ENCODE results near the gene HES1.

DNA sequence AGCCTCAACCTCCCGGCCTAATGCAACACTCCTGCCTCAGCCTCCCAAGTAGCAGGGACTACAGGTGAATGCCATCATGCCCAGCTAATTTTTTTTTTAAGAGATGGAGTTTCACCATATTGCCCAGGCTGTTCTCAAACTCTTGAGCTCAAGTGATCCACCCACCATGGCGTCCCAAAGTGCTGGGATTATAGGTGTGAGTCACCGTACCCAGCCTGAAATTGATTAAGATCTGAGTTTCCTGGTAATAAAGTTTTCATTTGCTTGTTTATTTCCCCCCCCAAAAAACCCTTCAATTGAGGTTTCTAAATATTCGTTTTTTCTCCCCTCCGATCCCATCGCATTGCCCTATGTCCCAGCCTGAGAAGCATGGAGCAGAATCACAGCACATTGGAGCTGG, 39.0 kb downstream of the HES1 start:
- TF ChIP-seq CTCF (IDR thresholded peaks at IDR 0.05) (no peak), POLR2A (IDR thresholded peaks at IDR 0.05) (no peak)

Measured in uterus (tissue), 2 donors.